K562 (cell line): ENCODE results near the gene MDH2. TPM values are rescaled to one million over a fixed set of nuclear protein-coding genes. Genes with fewer than 3 reads are reported as not detected.

Experiments
- ATF3 ChIP-seq, 2 experiments: fragments of 450-650 bp in 1 of 2; sonication (generic) in 1 of 2; formaldehyde crosslinking in 1 of 2; IDR thresholded peaks in 1 of 2; conservative IDR thresholded peaks in 1 of 2; 2 replicates each; pipeline versions ENCODE4 v1.6.1 to v1.8.1; 2016 to 2023; ENCODE audit warnings: mild to moderate bottlenecking in 2 of 2, moderate library complexity in 2 of 2, inconsistent platforms in 1 of 2, missing genetic modification reagents in 1 of 2
- CBX8 ChIP-seq: fragments of 200-600 bp; sonication (generic); IDR thresholded peaks from 2 replicates; pipeline ENCODE4 v1.6.1; 2012; ENCODE audit warnings: borderline replicate concordance, mixed run types, low read depth, mild to moderate bottlenecking, moderate library complexity, mixed read lengths, low read length, control low read depth, inconsistent platforms; ENCODE audit not compliant: poor library complexity, severe bottlenecking; ENCODE audit errors: extremely low read depth
- CTCF ChIP-seq, 3 experiments: IDR thresholded peaks in 2 of 3; conservative IDR thresholded peaks in 1 of 3; 2 replicates each; pipeline ENCODE4 v1.5.1; 2011 to 2012; ENCODE audit warnings: low read length in 3 of 3, mild to moderate bottlenecking in 3 of 3, control low read depth in 2 of 3, improper control_type of control experiment in 1 of 3, inconsistent platforms in 1 of 3, low read depth in 1 of 3, mixed read lengths in 1 of 3, moderate library complexity in 1 of 3; ENCODE audit not compliant: insufficient read depth in 2 of 3
- EP300 ChIP-seq: IDR thresholded peaks from 2 replicates; pipeline ENCODE4 v1.6.1; 2012; ENCODE audit warnings: low read length, improper control_type of control experiment
- ESRRB ChIP-seq: fragments of 250-450 bp; sonication (Bioruptor Pico); IDR thresholded peaks from 2 replicates; pipeline ENCODE4 v1.5.0; 2020; ENCODE audit warnings: mild to moderate bottlenecking, moderate library complexity, borderline replicate concordance
- HLTF ChIP-seq: fragments of 450-650 bp; IDR thresholded peaks from 2 replicates; pipeline ENCODE4 v1.6.1; 2016
- MBD2 ChIP-seq: sonication (generic); IDR thresholded peaks from 2 replicates; pipeline ENCODE4 v1.6.1; 2016; ENCODE audit warnings: low read depth, borderline replicate concordance
- MTA3 ChIP-seq: fragments of 450-650 bp; formaldehyde crosslinking; IDR thresholded peaks from 2 replicates; pipeline ENCODE4 v1.6.1; 2017; ENCODE audit warnings: mild to moderate bottlenecking, borderline replicate concordance
- REST ChIP-seq, 2 experiments: fragments of 450-650 bp; formaldehyde crosslinking in 1 of 2; IDR thresholded peaks; 2 replicates each; pipeline versions ENCODE4 v1.4.0 to v1.6.1; 2014 to 2020; ENCODE audit warnings: mild to moderate bottlenecking in 2 of 2, borderline replicate concordance in 1 of 2, low read depth in 1 of 2
- TFAP4 ChIP-seq: sonication (generic); formaldehyde crosslinking; IDR thresholded peaks from 2 replicates; pipeline ENCODE4 v1.8.0; 2022; ENCODE audit warnings: missing genetic modification reagents, mild to moderate bottlenecking, moderate library complexity, borderline replicate concordance
- ZBTB26 ChIP-seq: fragments of 450-650 bp; formaldehyde crosslinking; IDR thresholded peaks from 2 replicates; pipeline ENCODE4 v1.4.0; 2022; ENCODE audit warnings: missing genetic modification characterization
- ZEB2 ChIP-seq: fragments of 450-650 bp; IDR thresholded peaks from 2 replicates; pipeline ENCODE4 v1.6.1; 2016
- ZNF77 ChIP-seq: fragments of 250-450 bp; sonication (Bioruptor Pico); IDR thresholded peaks from 2 replicates; pipeline ENCODE4 v1.5.0; 2020
- polyA plus RNA-seq, 8 experiments: library from polyadenylated mRNA; depleted of rRNA in 4 of 8; stranded (reverse) in 5 of 8; unstranded in 3 of 8; fragments of >200 nt; fragmentation: Nextera tagmentation in 2 of 8; fragmentation: Illumina TruSeq in 1 of 8; extraction: Ambion mirVana in 2 of 8; extraction: Trizol in 1 of 8; gene quantifications; 2 replicates each; pipeline versions ENCODE4 v1.2.1 to v1.2.3, GENCODE V29; 2011 to 2014; ENCODE audit warnings: inconsistent platforms in 1 of 8, missing spikeins in 1 of 8
- total RNA-seq, 7 experiments: library from RNA; depleted of rRNA in 6 of 7; stranded (reverse); fragments of >200 nt in 6 of 7; fragmentation: Illumina TruSeq in 2 of 7; extraction: Trizol in 2 of 7; gene quantifications; 2 replicates each; pipeline versions ENCODE4 v1.2.1 to v1.2.3, GENCODE V29; 2011 to 2021; ENCODE audit warnings: low replicate concordance in 1 of 7

MDH2 gene
- total and polyA plus RNA-seq, 9 of the 15 experiments (the other 6 are each of a cell fraction or from before 2014, with no cell fraction given), result 106 to 701 (median 242) TPM

GRCh38 chr7:76048668-76048988 is 722 bp downstream of the MDH2 start (continued):
- TF ChIP-seq CTCF (IDR thresholded peaks at IDR 0.05 in 2 of 3, conservative IDR thresholded peaks at IDR 0.05 in 1 of 3; ENCODE audit: insufficient read depth in 2 of 3, low read depth in 1 of 3, low read length in 3 of 3), result peak in 2 of 3 experiments; percentile 36 to 40; a peak in 3 of 6 replicates
- no peak for TF ChIP-seq ESRRB (CRISPR knock-in tag)
- TF ChIP-seq CBX8, result no peak
- no peak for TF ChIP-seq ATF3 (IDR thresholded peaks at IDR 0.05)
- no peak for TF ChIP-seq ATF3 (CRISPR knock-in tag; conservative IDR thresholded peaks at IDR 0.05)
- no peak for TF ChIP-seq ZNF77 (CRISPR knock-in tag)
- no peak for TF ChIP-seq ZEB2
- no peak for TF ChIP-seq MTA3
- no peak for TF ChIP-seq TFAP4 (CRISPR knock-in tag)
- TF ChIP-seq ZBTB26 (CRISPR knock-in tag), result no peak
- TF ChIP-seq REST (IDR thresholded peaks at IDR 0.05; ENCODE audit: borderline replicate concordance), result peak; percentile 50
- no peak for TF ChIP-seq REST (CRISPR knock-in tag; IDR thresholded peaks at IDR 0.05; ENCODE audit: low read depth)
- no peak for TF ChIP-seq MBD2
- TF ChIP-seq HLTF, result no peak
- TF ChIP-seq EP300, result no peak
